Activated CD4-positive, alpha-beta T cell treated with anti-CD3 and anti-CD28 coated beads for 36 hours (primary cell): ENCODE data around the gene ZNF253. TPM values are rescaled to one million over a fixed set of nuclear protein-coding genes. Genes with fewer than 3 reads are reported as not detected.

Experiments used
- ATAC-seq: fragments of 200-7000 bp; cut with Tn5 transposase; one replicate; pipeline ENCODE4 v1.10.0; 2021; ENCODE audit warnings: mild to moderate bottlenecking, moderate library complexity
- CTCF ChIA-PET: fragments of 350-600 bp; sonication (Branson Sonifier 250); formaldehyde crosslinking; loops from one replicate; lab custom pipeline; 2021; ENCODE audit warnings: antibody characterized with exemption; lab: Charles Lee
- POLR2A ChIA-PET: fragments of 350-600 bp; sonication (Branson Sonifier 250); formaldehyde crosslinking; loops from one replicate; lab custom pipeline; 2021; ENCODE audit warnings: antibody characterized with exemption, inconsistent platforms; lab: Charles Lee
- DNase-seq: peaks from one replicate; pipeline ENCODE4 v3.0.0-alpha.2; 2020
- H3K27ac Mint-ChIP-seq: one replicate; pipeline ENCODE4 v1.8.0; 2021; ENCODE audit warnings: mixed read lengths
- H3K27me3 Mint-ChIP-seq: one replicate; pipeline ENCODE4 v1.8.0; 2021; ENCODE audit warnings: mixed read lengths
- H3K36me3 Mint-ChIP-seq: one replicate; pipeline ENCODE4 v1.8.0; 2021; ENCODE audit warnings: low read depth, mixed read lengths
- H3K4me1 Mint-ChIP-seq: one replicate; pipeline ENCODE4 v1.8.0; 2021; ENCODE audit warnings: mixed read lengths
- H3K4me3 Mint-ChIP-seq: one replicate; pipeline ENCODE4 v1.8.0; 2021; ENCODE audit warnings: mild to moderate bottlenecking, moderate library complexity, mixed read lengths
- H3K9me3 Mint-ChIP-seq: one replicate; pipeline ENCODE4 v1.8.0; 2021; ENCODE audit warnings: low read depth, mixed read lengths
- intact Hi-C, 2 experiments: fragments of 100-400 bp; cut with DNase I in 1 of 2; cut with micrococcal nuclease in 1 of 2; formaldehyde crosslinking; loops; one replicate each; pipeline versions ENCODE4 v1.14.2 to v1.15.1; 2022 to 2024; cut with DNase I, micrococcal nuclease
- total RNA-seq, 2 experiments: library from RNA; stranded (reverse); gene quantifications; one replicate each; pipeline ENCODE4 v1.2.3, GENCODE V29; 2021

The ZNF253 gene
- total RNA-seq, 2 experiments from 2014 or later, result 16.1 to 25.1 TPM

GRCh38 chr19:19938449-19938848 is 72.8 kb downstream of the ZNF253 start:
- no peak overlapping the region for H3K27ac Mint-ChIP-seq
- peaks cover 15% of the 10 kb centered on the region for H3K36me3 Mint-ChIP-seq
- CTCF ChIA-PET, result interaction anchor here (0.6 kb wide), 1 partner anchor 11 kb away, joined by 3 read pairs; no protein-coding TSS in a partner anchor
- intact Hi-C loops, result no loop called here
- DNase-seq (no peak), ATAC-seq (no peak)
- H3K4me1 Mint-ChIP-seq, result no peaks in the 10 kb centered on the region
- no peak overlapping the region for H3K4me3 Mint-ChIP-seq
- H3K9me3 Mint-ChIP-seq, result peaks cover 42% of the 10 kb centered on the region
- POLR2A ChIA-PET, result no interaction called here
- H3K27me3 Mint-ChIP-seq, result no peaks in the 10 kb centered on the region

GRCh38 chr19:19943848-19944582 is 78.3 kb downstream of the ZNF253 start:
- CTCF ChIA-PET, result no interaction called here
- Mint-ChIP-seq H3K36me3 (no peaks in the 10 kb centered on the region), H3K4me3 (no peak overlapping the region), H3K27me3 (no peaks in the 10 kb centered on the region), H3K9me3 (peaks cover 20% of the 10 kb centered on the region), H3K27ac (no peak overlapping the region), H3K4me1 (no peaks in the 10 kb centered on the region)
- DNase-seq, result no peak
- ATAC-seq, result no peak
- intact Hi-C loops, result no loop called here
- POLR2A ChIA-PET, result no interaction called here

Other genes with a start within 250 kb of the ZNF253 start
- 10 to 100 TPM; 19.4 to 21.2 TPM for gene PBX4, start 247.2 kb upstream of the ZNF253 start, total RNA-seq
- gene LPAR2, start 237.7 kb upstream of the ZNF253 start, total RNA-seq, result 10 to 100 TPM; 21.6 to 33.2 TPM
- gene GMIP, start 222.2 kb upstream of the ZNF253 start, total RNA-seq, result 10 to 100 TPM; 54.9 to 56.6 TPM
- 10 to 100 TPM; 61.8 to 71.2 TPM for gene ATP13A1, start 202.2 kb upstream of the ZNF253 start, total RNA-seq
- 10 to 100 TPM; 63.9 to 70.8 TPM for gene ZNF101, start 197.0 kb upstream of the ZNF253 start, total RNA-seq
- gene ZNF14, start 132.8 kb upstream of the ZNF253 start, total RNA-seq, result 1 to 10 TPM; 9.2 TPM
- gene ZNF506, start 44.1 kb upstream of the ZNF253 start, total RNA-seq, result 10 to 100 TPM; 33.3 to 41.3 TPM
- gene ZNF93, start 35.1 kb downstream of the ZNF253 start, total RNA-seq, result 10 to 100 TPM; 21.7 to 22.3 TPM
- gene ZNF682, start 173.6 kb downstream of the ZNF253 start, total RNA-seq, result 1 to 10 TPM; 6.0 to 7.5 TPM
- gene ZNF90, start 212.1 kb downstream of the ZNF253 start, total RNA-seq, result 10 to 100 TPM; 21.6 to 22.9 TPM